Mucosa of descending colon (tissue), 3 donors: Measurements from ENCODE around the gene FBXO41. TPM values are rescaled to one million over a fixed set of nuclear protein-coding genes. Genes with fewer than 3 reads are reported as not detected.
A peak's percentile ranks its signal among the peaks of the same experiment; 100 is the strongest.

Experiments
- ATAC-seq: fragments of 200-7000 bp; cut with Tn5 transposase; one replicate; pipeline ENCODE4 v1.9.1; 2020; ENCODE audit warnings: mild to moderate bottlenecking, moderate library complexity
- DNase-seq, 3 donors: peaks; one replicate each; pipeline ENCODE4 v3.0.0-alpha.2; 2020
- H3K36me3 ChIP-seq: fragments of 200-600 bp; one replicate; pipeline ENCODE4 v1.8.0; 2021; ENCODE audit warnings: low read depth, mild to moderate bottlenecking
- H3K4me1 ChIP-seq: fragments of 200-600 bp; one replicate; pipeline ENCODE4 v1.8.0; 2021; ENCODE audit warnings: low read depth, mild to moderate bottlenecking
- H3K4me3 ChIP-seq: fragments of 200-600 bp; one replicate; pipeline ENCODE4 v1.8.0; 2021; ENCODE audit warnings: mild to moderate bottlenecking
- H3K9me3 ChIP-seq: fragments of 200-600 bp; one replicate; pipeline ENCODE4 v1.8.0; 2021; ENCODE audit warnings: mild to moderate bottlenecking
- intact Hi-C, 2 donors: fragments of 100-400 bp; cut with DNase I in 1 of 2; cut with micrococcal nuclease in 1 of 2; formaldehyde crosslinking; loops; one replicate each; pipeline versions ENCODE4 v1.11.0 to v1.11.1; 2022; cut with DNase I, micrococcal nuclease
- total RNA-seq, 3 donors: library from RNA; stranded (reverse); fragmentation: NEBNext Ultra II Directional in 2 of 3; extraction: Animal tissue kit (Norgen Biotek cat#: 25700) in 2 of 3; gene quantifications; one replicate each; pipeline versions ENCODE4 v1.2.1 to v1.2.4, GENCODE V29; 2021 to 2023
- TF ChIP-seq, protein P1 (sequence below): fragments of 200-600 bp; IDR thresholded peaks from one replicate; pipeline ENCODE4 v1.8.0; 2022; ENCODE audit warnings: antibody characterized with exemption, mild to moderate bottlenecking
- donor health status: DM: no; HTN: no; CAD: no; lungs with moderate emphysema.
- donor health status: DM: no; HTN: no; CAD: no.
- donor health status: DM: no; HTN: yes; CAD: no.

The FBXO41 gene
- total RNA-seq, 3 donors from 2014 or later = 2.0 to 4.8 (median 2.9) TPM

DNA sequence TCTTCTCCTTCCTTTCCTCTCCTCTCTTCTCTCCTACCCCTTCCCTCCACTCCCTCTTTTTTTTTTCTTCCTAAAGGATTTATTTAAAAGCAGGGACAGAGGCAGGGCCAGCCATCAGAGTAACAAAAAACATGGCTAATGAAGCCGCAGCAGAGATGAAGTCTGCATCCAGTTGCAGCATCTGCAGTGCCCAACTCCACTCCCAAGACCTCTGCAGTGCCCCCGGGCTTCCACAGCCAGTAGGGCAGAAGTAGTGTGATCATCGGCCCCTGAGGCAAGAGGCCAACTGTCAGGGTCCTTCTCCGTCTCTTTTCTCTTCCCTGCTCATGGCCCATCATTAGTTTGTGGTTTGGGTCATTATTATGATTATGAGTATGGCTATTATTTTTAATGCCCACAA lies 13.3 kb upstream of the FBXO41 start:
- no peak for DNase-seq
- TF ChIP-seq, protein P1, sequence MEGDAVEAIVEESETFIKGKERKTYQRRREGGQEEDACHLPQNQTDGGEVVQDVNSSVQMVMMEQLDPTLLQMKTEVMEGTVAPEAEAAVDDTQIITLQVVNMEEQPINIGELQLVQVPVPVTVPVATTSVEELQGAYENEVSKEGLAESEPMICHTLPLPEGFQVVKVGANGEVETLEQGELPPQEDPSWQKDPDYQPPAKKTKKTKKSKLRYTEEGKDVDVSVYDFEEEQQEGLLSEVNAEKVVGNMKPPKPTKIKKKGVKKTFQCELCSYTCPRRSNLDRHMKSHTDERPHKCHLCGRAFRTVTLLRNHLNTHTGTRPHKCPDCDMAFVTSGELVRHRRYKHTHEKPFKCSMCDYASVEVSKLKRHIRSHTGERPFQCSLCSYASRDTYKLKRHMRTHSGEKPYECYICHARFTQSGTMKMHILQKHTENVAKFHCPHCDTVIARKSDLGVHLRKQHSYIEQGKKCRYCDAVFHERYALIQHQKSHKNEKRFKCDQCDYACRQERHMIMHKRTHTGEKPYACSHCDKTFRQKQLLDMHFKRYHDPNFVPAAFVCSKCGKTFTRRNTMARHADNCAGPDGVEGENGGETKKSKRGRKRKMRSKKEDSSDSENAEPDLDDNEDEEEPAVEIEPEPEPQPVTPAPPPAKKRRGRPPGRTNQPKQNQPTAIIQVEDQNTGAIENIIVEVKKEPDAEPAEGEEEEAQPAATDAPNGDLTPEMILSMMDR = no peak
- Histone ChIP-seq H3K4me3 (no peak overlapping the region), H3K4me1 (no peaks in the 10 kb centered on the region), H3K9me3 (no peaks in the 10 kb centered on the region), H3K36me3 (no peaks in the 10 kb centered on the region)
- intact Hi-C loops = no loop called here
- ATAC-seq = no peak

DNA sequence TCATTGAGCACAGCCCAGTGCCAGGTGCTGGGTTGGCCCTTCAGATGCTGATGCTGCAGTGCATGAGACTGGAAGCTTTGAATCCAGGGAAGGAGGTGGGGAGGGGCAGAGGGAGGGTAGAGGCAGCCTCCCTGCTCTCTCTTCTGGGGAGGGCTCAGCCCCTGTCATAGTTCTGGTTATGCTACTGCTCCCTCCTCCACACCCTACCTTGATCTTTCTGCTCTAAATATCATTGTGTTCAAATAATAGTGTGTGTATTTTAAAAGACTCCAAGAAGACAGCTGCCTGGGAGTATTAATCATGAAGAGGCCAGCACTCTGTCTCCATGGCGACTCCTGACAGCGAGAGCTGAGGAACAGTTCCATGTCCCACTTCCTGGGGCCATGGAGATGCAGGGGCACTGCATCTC lies 12.9 kb upstream of the FBXO41 start:
- ATAC-seq (no peak), DNase-seq (no peak)
- intact Hi-C loops = no loop called here
- H3K4me3 ChIP-seq = no peak overlapping the region
- no peaks in the 10 kb centered on the region for H3K36me3 ChIP-seq
- TF ChIP-seq, protein P1 = no peak
- H3K9me3 ChIP-seq = no peaks in the 10 kb centered on the region
- no peaks in the 10 kb centered on the region for H3K4me1 ChIP-seq

DNA sequence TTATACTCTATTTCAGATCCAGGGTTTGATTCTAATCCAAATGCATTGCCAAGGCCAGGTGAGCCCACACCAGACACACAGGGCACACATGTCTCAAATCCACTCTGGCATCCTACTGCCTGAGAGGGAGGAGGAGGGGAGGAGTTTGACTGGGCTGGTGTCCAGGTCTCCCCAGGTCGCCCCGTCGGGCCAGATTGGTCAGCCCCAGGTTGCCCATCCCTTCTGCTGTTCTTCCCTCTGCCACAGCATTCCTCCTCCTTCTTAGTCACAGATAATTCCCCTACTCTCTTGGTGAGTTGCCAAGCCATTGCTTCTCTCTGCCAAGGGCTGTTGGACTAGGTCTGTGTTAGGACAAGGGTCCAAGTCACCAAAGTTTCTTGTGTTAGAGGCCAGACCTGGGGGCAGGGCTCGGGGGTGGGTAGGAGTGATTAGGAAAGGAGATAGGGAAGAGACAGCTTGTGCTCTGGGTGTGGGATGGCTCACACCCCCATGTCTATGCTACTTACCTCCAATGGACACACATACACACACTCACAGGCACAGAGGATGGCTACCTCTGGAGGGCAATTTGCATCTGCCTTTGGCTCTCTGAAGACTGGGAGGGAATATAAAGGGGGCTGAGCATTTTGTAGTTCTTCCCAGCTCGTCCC lies 11.6 kb upstream of the FBXO41 start:
- Histone ChIP-seq H3K9me3 (no peaks in the 10 kb centered on the region), H3K4me3 (no peak overlapping the region), H3K4me1 (peaks cover 9% of the 10 kb centered on the region), H3K36me3 (no peaks in the 10 kb centered on the region)
- intact Hi-C loops = no loop called here
- TF ChIP-seq, protein P1 = no peak
- DNase-seq (no peak), ATAC-seq (no peak)

DNA sequence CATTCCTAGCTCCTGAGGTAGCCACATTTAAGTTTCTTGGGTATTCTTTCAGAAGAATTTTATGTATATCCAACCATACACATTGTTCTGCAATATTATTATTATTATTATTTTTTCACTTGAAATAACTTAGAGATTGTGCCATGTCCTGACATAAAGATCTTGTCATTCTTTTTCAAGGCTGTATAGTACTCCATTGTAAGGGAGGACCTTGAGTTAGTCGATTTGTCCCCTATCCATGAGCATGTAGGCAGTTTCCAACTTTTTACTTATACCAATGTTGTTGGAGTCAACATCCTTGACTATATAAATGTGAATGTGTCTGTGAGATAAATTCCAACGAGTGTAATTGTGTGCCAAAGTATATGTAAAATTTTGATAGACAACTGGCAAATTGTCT lies 10.0 kb upstream of the FBXO41 start:
- intact Hi-C loops = no loop called here
- Histone ChIP-seq H3K4me3 (no peak overlapping the region), H3K36me3 (no peaks in the 10 kb centered on the region), H3K9me3 (no peaks in the 10 kb centered on the region), H3K4me1 (peaks cover 9% of the 10 kb centered on the region)
- DNase-seq (no peak), ATAC-seq (no peak)
- TF ChIP-seq, protein P1 = no peak

DNA sequence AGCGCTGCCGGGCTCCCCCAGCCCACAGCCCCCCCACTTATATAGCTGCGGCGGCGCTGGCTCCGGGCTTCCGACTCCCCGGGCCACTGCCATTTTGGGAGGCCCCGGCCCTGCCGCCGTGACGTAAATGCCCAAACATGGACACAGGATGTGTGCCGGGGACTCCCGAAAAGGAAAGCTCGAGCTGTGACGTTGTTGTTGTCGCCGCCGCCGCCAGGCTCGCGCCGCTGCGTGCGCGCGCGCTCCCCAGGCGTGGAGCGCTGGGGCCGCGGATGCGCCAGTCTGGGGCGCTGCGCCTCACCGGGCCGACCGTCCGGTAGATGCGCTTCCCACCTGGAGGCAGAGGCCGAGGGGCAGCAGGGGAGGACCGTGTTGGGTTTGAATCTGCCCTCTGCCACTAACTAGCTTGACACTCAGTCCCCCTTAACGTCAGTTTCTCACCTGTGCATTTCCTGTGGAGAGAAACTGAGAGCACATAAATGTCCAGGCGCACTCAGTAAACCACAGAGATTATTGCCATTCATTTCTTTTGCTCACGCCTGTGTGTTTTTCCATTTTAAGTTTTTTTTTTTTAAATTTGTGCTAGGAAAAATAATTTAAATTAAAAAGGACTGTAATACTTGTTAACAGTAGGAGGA lies 9.4 kb upstream of the FBXO41 start, which contains the start of gene EGR4:
Gene EGR4 (minus strand): TSS at position 15 of the 638 bp plus-strand sequence. CDS start 231 bp downstream, outside the sequence.
- DNase-seq = peak; percentile 54 to 80 (median 58)
- TF ChIP-seq, protein P1 = no peak
- Histone ChIP-seq H3K9me3 (no peaks in the 10 kb centered on the region), H3K4me1 (peaks cover 9% of the 10 kb centered on the region), H3K4me3 (no peak within 1 kb of the TSS), H3K36me3 (no peaks in the 10 kb centered on the region)
- intact Hi-C loops = no loop called here
- ATAC-seq = peak; percentile 86
